Measurements from ENCODE around the gene DGKI. TPM values are rescaled to one million over a fixed set of nuclear protein-coding genes. Genes with fewer than 3 reads are reported as not detected.

The DGKI gene
- total RNA-seq, 1 donor from 2014 or later: 1.5 TPM

DNA sequence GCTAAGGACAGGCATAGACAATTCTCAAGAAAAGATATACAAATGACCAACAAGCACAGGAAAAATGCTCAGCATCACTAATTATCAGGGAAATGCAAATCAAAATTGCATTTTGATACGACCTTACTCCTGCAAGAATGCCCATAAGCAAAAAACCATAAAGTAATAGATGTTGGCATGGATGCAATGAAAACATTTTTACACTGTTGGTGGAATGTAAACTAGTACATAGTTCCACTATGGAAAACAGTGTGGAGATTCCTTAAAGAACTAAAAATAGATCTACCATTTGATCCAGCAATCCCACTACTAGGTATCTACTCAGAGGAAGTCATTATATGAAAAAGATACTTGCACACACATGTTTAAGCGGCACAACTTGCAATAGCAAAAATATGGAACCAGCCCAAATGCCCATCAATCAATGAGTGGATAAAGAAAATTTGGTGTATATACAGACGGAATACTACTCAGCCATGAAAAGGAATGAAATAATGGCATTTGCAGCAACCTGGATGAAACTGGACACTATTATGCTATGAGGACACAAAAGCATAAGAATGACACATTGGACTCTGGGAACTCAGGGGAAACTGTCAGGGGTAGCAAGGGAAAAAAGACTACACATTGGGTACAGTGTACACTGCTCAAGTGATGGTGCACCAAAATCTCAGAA lies 59.3 kb downstream of the DGKI start:
- no peak for DNase-seq

GRCh38 chr7:137778511-137778910 lies 68.3 kb downstream of the DGKI start:
- DNase-seq: no peak

GRCh38 chr7:137774793-137775201 lies 72.0 kb downstream of the DGKI start:
- DNase-seq: no peak

DNA sequence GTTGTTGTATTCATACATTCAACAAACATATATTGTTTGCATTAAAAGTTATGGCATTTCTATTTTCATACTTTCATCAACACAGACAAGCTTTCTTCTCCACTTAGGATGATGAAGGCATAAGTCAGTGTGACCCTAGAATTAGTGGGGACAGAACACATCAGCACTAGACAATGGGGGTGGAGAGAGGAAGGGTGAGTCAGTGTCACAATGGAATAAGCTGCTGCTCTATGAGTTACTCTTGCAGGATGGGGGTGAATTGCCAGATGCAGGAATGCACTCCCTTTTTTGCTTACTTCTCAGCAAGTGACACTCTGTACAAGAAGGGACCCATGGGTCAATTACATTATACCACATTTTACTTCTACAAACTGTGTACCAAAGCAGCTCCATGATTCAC lies 74.0 kb downstream of the DGKI start:
- DNase-seq: no peak

GRCh38 chr7:137772316-137772715 lies 74.5 kb downstream of the DGKI start:
- DNase-seq: no peak

GRCh38 chr7:137771679-137772078 lies 75.1 kb downstream of the DGKI start:
- no peak for DNase-seq

GRCh38 chr7:137771273-137771672 lies 75.5 kb downstream of the DGKI start:
- no peak for DNase-seq

GRCh38 chr7:137768366-137768765 lies 78.4 kb downstream of the DGKI start:
- no peak for DNase-seq

DNA sequence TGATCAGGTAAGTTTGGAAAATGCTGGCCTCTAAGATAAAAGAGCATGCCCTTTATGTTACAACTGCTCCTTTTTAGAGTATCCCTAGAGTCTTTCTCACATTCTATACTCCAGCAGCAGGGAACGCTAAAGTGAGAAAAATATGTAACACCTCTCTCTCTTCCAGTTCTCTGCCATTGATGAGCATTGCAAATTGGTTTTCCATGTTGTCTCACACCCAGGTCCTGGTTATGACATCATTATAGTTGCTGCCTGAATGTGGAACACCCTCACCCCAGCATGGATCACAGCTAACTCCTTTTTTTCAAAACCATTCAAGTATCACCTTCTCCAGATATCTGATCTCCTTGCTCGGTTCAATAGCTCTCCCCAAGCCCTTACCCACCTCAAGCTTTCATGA lies 84.4 kb downstream of the DGKI start:
- no peak for DNase-seq

DNA sequence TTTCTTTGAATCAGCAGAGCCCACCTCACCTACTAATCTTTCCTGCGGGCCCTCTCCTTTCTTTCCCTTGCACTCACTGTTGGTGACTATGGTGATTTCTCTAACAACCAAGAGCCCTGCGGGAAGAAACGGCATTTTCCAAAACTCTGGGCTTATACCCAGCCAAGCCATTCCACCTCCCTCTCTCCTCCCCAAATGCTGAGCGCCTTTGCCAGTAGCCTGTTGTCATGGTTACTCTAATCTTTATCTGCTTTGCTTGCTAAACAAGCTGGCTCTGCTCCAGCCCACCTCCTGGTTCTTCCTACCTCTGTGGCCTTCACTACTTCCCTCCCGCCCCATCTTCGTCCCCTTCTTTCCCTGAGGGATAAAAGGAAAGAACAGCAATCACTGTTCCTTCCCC lies 86.7 kb downstream of the DGKI start:
- no peak for DNase-seq

DNA sequence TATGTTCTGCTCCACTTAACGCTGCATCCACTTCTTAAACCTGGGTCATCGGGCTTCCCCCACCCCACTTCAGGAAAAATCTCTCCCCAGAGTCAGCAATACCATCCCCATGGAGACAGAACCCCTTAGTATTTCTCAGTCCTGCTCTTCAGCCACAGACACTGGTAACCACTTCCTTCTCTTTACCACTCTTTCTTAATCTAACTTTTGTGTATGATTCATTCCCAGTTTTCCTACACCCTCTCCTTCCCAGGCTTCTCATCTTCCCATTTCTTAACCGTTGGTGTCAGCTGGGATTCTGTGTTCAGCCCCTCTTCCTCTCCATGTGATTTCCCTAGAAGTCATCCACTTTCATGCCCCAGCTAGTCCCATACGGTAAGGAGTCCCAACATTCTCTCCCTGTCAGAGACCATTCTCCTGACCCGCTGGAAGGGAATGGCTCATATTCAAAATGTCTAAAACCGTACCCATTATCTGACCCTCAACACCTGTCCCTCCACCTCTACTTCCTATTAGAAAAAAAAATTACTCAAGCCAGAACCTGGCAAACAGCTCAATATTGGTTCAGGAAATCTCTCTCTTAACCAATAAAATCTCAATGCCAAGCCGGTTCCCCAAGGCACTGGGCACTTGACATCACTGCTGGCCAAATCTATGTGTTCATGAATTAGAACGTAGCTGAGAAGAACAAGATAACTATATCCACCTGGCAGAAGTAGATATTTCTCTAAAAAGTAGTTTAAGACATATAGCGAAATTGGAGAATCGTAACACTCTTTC lies 89.4 kb downstream of the DGKI start:
- no peak for DNase-seq

DNA sequence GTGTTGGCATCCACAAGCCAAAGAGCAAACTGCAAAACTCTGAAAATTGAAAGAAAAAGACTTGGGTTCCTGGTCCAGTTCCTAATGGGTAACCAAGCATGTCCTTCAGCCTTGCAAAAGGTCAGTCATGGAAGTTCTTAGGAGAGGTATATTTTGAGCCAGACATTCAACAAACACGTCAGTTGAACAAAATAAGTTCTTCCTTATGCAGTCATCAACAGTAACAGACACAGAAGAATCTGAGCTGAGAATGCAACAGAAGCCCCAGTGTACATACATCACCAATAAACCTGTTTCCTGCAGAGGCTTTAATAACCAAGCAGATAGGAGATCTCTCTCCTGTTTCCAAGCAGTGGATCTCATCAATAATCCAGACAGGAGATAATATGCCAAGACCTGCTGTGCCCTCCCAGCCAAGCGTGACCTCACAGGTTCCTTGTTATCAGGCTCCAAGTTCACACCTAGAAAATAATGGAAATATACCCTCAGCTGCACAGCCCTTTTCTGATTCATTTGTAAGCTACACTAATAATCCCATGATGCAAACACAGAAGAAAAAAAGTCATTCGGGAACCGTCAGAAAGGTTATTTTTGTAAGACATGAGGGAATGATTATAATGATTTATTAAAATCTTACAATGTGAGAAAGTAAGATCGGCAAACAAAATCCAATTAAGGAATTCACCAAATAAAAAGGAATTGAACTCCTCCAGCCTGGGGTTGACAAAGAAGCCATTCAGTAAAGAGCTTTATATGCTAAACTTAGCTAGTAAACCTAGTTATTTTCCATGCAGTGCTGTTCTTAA lies 90.7 kb downstream of the DGKI start:
- DNase-seq: no peak

DNA sequence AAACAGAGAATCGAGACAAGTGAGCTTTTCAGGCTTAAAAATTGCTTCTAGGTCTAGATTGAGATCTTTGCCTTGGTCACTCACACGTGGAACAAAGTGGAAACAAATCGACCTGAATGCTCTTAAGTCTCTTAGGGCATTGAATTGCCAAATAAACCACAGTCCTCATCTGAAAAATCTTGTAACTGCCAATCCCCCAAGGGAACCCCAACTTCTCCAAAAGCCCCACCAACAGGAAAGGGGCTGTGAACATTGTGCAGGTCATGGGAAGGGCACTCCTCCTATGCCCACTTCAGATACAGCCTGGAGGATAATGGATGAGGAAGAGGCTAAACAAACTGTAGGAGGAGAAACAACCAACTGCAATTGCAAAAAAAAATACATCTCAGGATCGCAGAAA lies 91.3 kb downstream of the DGKI start:
- no peak for DNase-seq

GRCh38 chr7:137753948-137754851 lies 92.6 kb downstream of the DGKI start:
- no peak for DNase-seq

DNA sequence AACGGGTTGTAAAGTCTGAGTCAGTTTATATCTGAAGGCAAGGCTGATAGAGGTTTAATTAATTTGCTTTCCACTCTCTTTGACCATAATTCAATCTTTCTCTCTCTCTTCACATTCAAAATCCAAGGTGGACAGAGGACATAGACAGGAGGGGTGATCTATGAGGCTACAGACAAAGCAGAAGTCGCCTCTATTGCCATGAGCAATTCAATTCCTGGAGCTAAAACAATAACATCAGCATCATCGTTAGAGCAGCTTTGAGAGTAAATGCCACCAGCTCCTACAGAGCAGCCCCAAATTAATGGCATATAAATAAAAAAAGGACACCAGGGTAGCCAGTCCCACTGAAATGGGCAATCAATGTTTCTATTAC lies 93.2 kb downstream of the DGKI start:
- no peak for DNase-seq

- no peak for DNase-seq
Measured at GRCh38 chr7:137753067-137753466, 93.7 kb downstream of the DGKI start.

DNA sequence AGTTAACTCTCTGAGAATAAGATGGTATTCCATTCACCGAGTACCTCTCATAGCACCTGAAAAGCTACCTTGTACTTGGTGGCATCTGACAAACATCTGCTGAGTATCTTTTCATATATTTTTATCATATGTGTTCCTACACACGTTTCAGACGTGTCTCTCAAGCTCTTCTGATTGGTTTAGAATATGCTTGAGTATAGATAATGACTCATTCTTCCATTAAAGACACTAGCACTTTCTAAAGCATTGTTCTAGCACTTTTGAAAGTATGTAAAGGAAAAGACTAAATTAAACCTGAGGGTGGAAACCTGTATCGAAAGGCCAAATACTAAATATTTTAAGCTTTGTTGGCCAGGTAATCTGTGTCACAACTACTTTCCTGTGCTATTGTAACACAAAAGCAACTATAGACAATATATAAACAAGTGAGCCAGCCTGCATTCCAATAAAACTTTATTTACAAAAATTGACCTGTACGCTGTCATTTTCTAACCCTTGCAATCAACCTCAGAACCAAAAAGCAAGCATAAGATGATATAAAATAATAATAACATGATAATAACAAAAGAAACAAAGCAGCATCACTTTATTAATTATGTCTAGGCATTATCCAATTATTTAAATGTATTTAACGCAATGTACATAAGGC lies 95.3 kb downstream of the DGKI start:
- no peak for DNase-seq

DNA sequence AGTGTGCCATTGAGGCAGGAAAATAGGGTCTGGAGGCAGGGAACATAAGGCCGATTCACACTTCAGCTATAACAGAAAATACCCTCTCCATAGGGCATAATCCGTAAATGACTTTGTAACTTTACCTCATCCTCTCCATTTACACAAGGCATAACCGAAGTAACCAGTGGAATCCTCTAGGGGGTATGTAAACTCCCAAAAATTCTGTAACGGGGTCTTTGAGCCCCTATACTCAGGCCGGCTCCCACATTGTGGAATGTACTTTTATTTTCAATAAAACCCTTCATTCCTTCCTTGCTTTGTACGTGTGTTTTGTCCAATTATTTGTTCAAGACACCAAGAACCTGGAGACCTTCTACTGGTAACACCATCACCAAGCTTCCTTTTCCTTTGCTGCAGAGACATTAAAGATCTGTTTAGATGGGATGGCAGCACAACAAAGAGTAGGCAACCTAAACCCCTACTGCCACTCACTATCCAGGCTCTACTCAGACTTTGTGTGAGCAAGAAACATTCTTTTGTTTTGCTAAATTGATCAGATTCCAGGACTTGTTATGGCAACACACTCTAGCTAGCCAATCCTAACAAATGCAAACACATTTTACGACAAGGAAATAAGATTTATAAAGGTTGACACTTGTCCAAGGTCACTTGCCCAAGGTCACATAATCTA lies 99.3 kb downstream of the DGKI start:
- no peak for DNase-seq

DNA sequence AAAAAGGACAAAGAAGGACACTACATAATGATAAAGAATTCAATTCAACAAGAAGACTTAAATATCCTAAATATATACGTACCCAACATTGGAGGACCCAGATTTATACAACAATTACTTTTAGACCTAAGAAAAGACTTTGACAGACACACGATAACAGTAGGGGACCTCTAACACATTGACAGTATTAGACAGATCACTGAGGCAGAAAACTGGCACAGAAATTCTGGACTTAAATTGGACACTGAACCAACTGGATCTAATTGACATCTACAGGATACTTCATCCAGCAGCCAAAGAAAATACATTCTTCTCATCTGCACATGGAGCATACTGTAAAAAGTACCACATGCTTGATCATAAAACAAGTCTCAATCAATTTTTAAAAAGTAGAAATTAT lies 103.8 kb downstream of the DGKI start:
- DNase-seq: no peak

DNA sequence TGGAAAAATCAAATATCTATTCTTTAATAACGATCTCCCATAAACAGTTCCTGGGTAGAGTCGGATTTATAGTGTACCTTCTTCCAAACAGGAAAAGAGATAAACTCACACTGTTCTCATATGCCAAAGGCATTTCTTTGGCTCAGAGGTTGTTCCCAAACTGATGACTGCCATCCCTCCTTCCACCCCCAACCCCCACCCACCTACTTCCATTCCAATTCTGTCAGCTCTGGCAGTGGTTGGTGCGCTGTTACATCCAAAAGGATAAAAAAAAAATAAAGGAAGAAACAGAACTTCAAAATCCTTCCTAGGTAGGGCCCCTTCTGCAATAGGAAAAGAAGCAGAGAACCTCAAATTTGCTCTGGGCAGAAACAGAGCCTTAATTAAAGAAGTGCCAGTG lies 104.7 kb downstream of the DGKI start:
- no peak for DNase-seq

- no peak for DNase-seq
Measured at GRCh38 chr7:137741443-137741842, 105.3 kb downstream of the DGKI start.
